ENCODE measurements around the gene NCLN.

DNA sequence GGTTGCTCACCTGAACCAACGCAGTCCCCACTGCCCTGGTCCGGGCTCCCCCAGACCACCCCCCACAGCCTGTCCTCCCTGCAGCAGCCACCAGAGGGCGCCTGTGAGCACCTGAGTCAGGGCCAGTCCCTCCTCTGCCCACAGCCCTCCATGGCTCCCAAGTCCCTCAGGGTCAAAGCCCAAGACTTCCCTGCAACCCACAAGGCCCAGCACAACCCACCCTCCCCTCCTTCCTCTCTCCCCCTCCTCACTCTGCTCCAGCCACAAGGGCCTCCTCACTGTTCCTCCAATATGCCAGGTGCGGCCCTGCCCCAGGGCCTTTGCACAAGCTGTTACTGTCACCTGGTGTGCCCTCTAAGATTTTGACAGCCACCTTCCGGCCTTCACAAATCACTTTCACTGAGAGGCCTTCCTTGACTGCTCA is 39.0 kb upstream of the NCLN start:
- TF ChIP-seq CTCF (IDR thresholded peaks at IDR 0.05) (peak; percentile 39 to 66 (median 57)), POLR2A (IDR thresholded peaks at IDR 0.05) (no peak)
